Measurements from ENCODE around the gene AGAP1.

AGAP1 gene

GRCh38 chr2:235546436-235546835, 52.6 kb downstream of the AGAP1 start:
- DNase-seq, result no peak

GRCh38 chr2:235549735-235550377, 56.0 kb downstream of the AGAP1 start:
- DNase-seq, result no peak

- no peak for DNase-seq
These were observed 56.5 kb downstream of the AGAP1 start for GRCh38 chr2:235550378-235550760.

- no peak for DNase-seq
These were observed 57.1 kb downstream of the AGAP1 start for GRCh38 chr2:235550946-235551345.

GRCh38 chr2:235551965-235552364, 58.1 kb downstream of the AGAP1 start:
- peak in 36 of 51 donors; percentile 9 to 79 (median 51) for DNase-seq

GRCh38 chr2:235552671-235553070, 58.8 kb downstream of the AGAP1 start:
- DNase-seq, result no peak

- DNase-seq, result no peak
These were observed 59.4 kb downstream of the AGAP1 start for GRCh38 chr2:235553291-235553690.

- no peak for DNase-seq
These were observed 59.9 kb downstream of the AGAP1 start for GRCh38 chr2:235553696-235554100.

GRCh38 chr2:235554385-235554784, 60.5 kb downstream of the AGAP1 start:
- no peak for DNase-seq

- no peak for DNase-seq
These were observed 61.1 kb downstream of the AGAP1 start for GRCh38 chr2:235554936-235555335.

GRCh38 chr2:235555371-235555770, 61.5 kb downstream of the AGAP1 start:
- DNase-seq, result peak in 5 of 51 donors; percentile 13 to 31 (median 22)

GRCh38 chr2:235556086-235556485, 62.2 kb downstream of the AGAP1 start:
- no peak for DNase-seq

GRCh38 chr2:235556901-235557300, 63.1 kb downstream of the AGAP1 start:
- no peak for DNase-seq

- DNase-seq, result no peak
These were observed 64.1 kb downstream of the AGAP1 start for GRCh38 chr2:235557903-235558302.

- DNase-seq, result no peak
These were observed 64.7 kb downstream of the AGAP1 start for GRCh38 chr2:235558572-235558971.

- DNase-seq, result no peak
These were observed 66.5 kb downstream of the AGAP1 start for GRCh38 chr2:235560345-235560744.

- no peak for DNase-seq
These were observed 67.6 kb downstream of the AGAP1 start for GRCh38 chr2:235561450-235561849.

GRCh38 chr2:235562065-235562747, 68.4 kb downstream of the AGAP1 start:
- DNase-seq, result no peak

GRCh38 chr2:235563056-235563910, 69.4 kb downstream of the AGAP1 start:
- no peak for DNase-seq

- DNase-seq, result no peak
These were observed 70.2 kb downstream of the AGAP1 start for GRCh38 chr2:235564066-235564465.

GRCh38 chr2:235564884-235565530, 71.2 kb downstream of the AGAP1 start:
- no peak for DNase-seq

- no peak for DNase-seq
These were observed 72.6 kb downstream of the AGAP1 start for GRCh38 chr2:235566415-235566814.

Measured in hypothalamus (tissue), 51 donors.